Measurements from ENCODE around the gene COPB1. TPM values are rescaled to one million over a fixed set of nuclear protein-coding genes. Genes with fewer than 3 reads are reported as not detected.

The COPB1 gene
- polyA plus RNA-seq, 1 of the 3 experiments (the other 2 are of a cell fraction): 81.0 TPM

DNA sequence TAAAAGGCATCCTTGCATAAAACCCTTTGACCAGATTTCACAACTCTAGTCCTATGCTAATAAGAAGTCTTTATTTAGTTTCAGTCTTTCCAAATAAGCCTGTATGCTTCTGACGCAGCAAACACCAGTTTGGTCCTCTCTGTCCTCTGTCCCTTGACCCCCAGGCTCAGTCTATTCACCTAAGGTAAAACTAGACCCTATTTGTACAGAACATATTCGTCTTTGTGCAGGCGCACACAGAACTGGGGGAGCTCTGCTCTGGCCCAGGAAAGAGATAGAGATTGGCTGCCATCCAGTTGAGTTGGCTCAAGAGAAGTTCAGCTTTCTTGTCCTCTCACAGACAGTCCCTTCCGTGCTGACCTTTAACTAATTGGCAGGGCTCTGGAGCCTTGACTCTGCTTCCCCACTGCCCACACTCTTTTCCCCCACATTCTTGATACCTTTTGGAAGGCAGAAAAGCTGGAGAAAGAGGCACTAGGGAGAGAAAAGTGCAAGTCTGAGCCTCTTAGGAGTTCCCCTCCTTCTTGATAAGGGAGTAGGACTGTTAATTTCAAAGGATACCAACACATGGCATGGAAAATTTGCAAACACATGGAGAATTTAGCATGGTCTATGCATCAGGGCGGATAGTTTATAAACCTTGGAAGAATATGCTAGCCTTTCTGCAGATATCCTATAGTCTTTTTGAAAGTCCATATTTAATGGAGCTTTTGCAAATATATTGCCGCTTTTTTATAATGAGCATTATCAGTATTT lies 41.8 kb upstream of the COPB1 start:
- Histone ChIP-seq H3K27me3 (ENCODE audit: insufficient read depth) (no peaks in the 10 kb centered on the region), H3F3A (replicated peaks; ENCODE audit: insufficient read depth) (no peaks in the 10 kb centered on the region), H3K36me3 (replicated peaks in 1 of 2; ENCODE audit: control insufficient read depth in 1 of 2, insufficient read depth in 2 of 2, low read length in 1 of 2) (no peaks in the 10 kb centered on the region), H3K4me3 (ENCODE audit: low read depth in 2 of 2, low read length in 1 of 2) (no peak overlapping the region), H3K9me2 (no peaks in the 10 kb centered on the region), H3K79me2 (ENCODE audit: insufficient read depth) (no peaks in the 10 kb centered on the region), H3K9me3 (no peaks in the 10 kb centered on the region), H3K9ac (no peak overlapping the region), H3K4me1 (ENCODE audit: control insufficient read depth in 1 of 2, insufficient read depth in 2 of 2, low read depth in 1 of 2, low read length in 1 of 2) (peaks cover 0 to 5% of the 10 kb centered on the region in 2 experiments; a peak in 1 of 4 replicates), H3K27ac (ENCODE audit: low read depth in 2 of 2, low read length in 1 of 2) (no peak overlapping the region), H2AFZ (ENCODE audit: low read depth) (no peak overlapping the region), H3K4me2 (no peak overlapping the region), H4K20me1 (ENCODE audit: insufficient read depth) (no peaks in the 10 kb centered on the region)
- ChIA-PET CTCF (interaction anchor here (3.8 kb wide), 1 partner anchor 366 kb away, joined by 26 read pairs; no protein-coding TSS in a partner anchor), POLR2A (no interaction called here)
- no peak for DNase-seq
- TF ChIP-seq SMC3 (IDR thresholded peaks at IDR 0.05; ENCODE audit: low read depth, low read length) (no peak), ELF1 (IDR thresholded peaks at IDR 0.05) (no peak), RXRA (IDR thresholded peaks at IDR 0.05; ENCODE audit: borderline replicate concordance, low read depth) (no peak), RCOR1 (IDR thresholded peaks at IDR 0.05; ENCODE audit: low read length) (no peak)
- TF ChIP-seq, protein P1, sequence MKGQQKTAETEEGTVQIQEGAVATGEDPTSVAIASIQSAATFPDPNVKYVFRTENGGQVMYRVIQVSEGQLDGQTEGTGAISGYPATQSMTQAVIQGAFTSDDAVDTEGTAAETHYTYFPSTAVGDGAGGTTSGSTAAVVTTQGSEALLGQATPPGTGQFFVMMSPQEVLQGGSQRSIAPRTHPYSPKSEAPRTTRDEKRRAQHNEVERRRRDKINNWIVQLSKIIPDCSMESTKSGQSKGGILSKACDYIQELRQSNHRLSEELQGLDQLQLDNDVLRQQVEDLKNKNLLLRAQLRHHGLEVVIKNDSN (IDR thresholded peaks at IDR 0.05; ENCODE audit: borderline replicate concordance, low read depth): no peak
- WGBS (ENCODE audit: low lambda C conversion rate): 65% methylated on average over 6 of the region's 6 CpGs

DNA sequence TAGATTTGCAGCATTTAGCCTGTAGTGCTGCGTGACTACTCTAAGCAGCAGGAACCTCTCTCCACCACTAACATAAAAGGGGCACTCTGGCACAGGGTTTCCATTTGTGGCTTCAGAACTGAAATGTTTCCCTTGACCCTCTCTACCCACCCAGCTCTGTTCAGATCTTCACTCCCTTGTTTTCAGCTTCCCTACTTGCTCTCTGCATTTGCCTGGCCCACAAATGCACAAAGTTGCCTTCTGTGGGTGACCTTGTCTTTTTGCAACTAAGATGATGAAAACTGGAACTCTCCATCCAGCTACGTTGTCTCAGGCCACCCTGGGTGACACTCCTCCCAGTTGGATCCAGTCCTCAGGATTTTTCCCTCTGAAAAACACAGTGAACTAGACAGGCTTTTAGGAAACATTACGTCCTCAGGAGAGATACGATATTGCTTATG lies 40.4 kb upstream of the COPB1 start:
- H3K27me3 ChIP-seq (ENCODE audit: insufficient read depth): no peaks in the 10 kb centered on the region
- H3K4me2 ChIP-seq: no peak overlapping the region
- ChIA-PET POLR2A (no interaction called here), CTCF (interaction anchor here (0.9 to 2.8 kb wide), 4 partner anchors 10 to 466 kb away, joined by 3 to 17 read pairs (median 3); no protein-coding TSS in a partner anchor)
- H3K79me2 ChIP-seq (ENCODE audit: insufficient read depth): no peaks in the 10 kb centered on the region
- no peaks in the 10 kb centered on the region for H3K36me3 ChIP-seq (replicated peaks in 1 of 2; ENCODE audit: control insufficient read depth in 1 of 2, insufficient read depth in 2 of 2, low read length in 1 of 2)
- H3K9me2 ChIP-seq: no peaks in the 10 kb centered on the region
- H3F3A ChIP-seq (replicated peaks; ENCODE audit: insufficient read depth): no peaks in the 10 kb centered on the region
- no peak for DNase-seq
- H3K9me3 ChIP-seq: no peaks in the 10 kb centered on the region
- H2AFZ ChIP-seq (ENCODE audit: low read depth): no peak overlapping the region
- H3K9ac ChIP-seq: no peak overlapping the region
- H3K27ac ChIP-seq (ENCODE audit: low read depth in 2 of 2, low read length in 1 of 2): no peak overlapping the region
- peaks cover 0 to 5% of the 10 kb centered on the region in 2 experiments; a peak in 1 of 4 replicates for H3K4me1 ChIP-seq (ENCODE audit: control insufficient read depth in 1 of 2, insufficient read depth in 2 of 2, low read depth in 1 of 2, low read length in 1 of 2)
- no peak for TF ChIP-seq CHD2 (IDR thresholded peaks at IDR 0.05; ENCODE audit: low read length, partially characterized antibody)
- TF ChIP-seq FOXM1 (IDR thresholded peaks at IDR 0.05; ENCODE audit: low read depth): no peak
- TF ChIP-seq, protein P1 (IDR thresholded peaks at IDR 0.05; ENCODE audit: borderline replicate concordance, low read depth): no peak
- TF ChIP-seq RCOR1 (IDR thresholded peaks at IDR 0.05; ENCODE audit: low read length): no peak
- TF ChIP-seq TAF1 (IDR thresholded peaks at IDR 0.05; ENCODE audit: borderline replicate concordance, low read depth, low read length): no peak
- no peak for TF ChIP-seq SMC3 (IDR thresholded peaks at IDR 0.05; ENCODE audit: low read depth, low read length)
- no peak for TF ChIP-seq RFX5 (IDR thresholded peaks at IDR 0.05; ENCODE audit: low read length)
- TF ChIP-seq POLR2AphosphoS5 (IDR thresholded peaks at IDR 0.05; ENCODE audit: low read depth, low read length): no peak
- no peak for TF ChIP-seq SIN3A (IDR thresholded peaks at IDR 0.05; ENCODE audit: borderline replicate concordance, low read depth, low read length)
- no peak for TF ChIP-seq FOSL2 (IDR thresholded peaks at IDR 0.05; ENCODE audit: borderline replicate concordance, low read depth)
- TF ChIP-seq RXRA (IDR thresholded peaks at IDR 0.05; ENCODE audit: borderline replicate concordance, low read depth): no peak
- no peak for TF ChIP-seq REST (IDR thresholded peaks at IDR 0.05; ENCODE audit: low read depth, low read length)
- TF ChIP-seq MAX (IDR thresholded peaks at IDR 0.05; ENCODE audit: low read depth): no peak
- no peak overlapping the region for H3K4me3 ChIP-seq (ENCODE audit: low read depth in 2 of 2, low read length in 1 of 2)
- 70% methylated on average over 4 of the region's 4 CpGs for whole genome bisulfite sequencing (ENCODE audit: low lambda C conversion rate)
- no peaks in the 10 kb centered on the region for H4K20me1 ChIP-seq (ENCODE audit: insufficient read depth)
